WTC11 (cell line): Measurements from ENCODE around the gene KDM2A. TPM values are rescaled to one million over a fixed set of nuclear protein-coding genes. Genes with fewer than 3 reads are reported as not detected.
A peak's percentile ranks its signal among the peaks of the same experiment; 100 is the strongest.

Experiments used
- ATAC-seq: fragments of 200-7000 bp; cut with Tn5 transposase; 2 replicates; pipeline ENCODE4 v1.10.0; 2021; ENCODE audit warnings: mild to moderate bottlenecking, moderate library complexity
- CTCF ChIA-PET: fragments of 300-600 bp; sonication (Branson Sonifier 250); formaldehyde crosslinking; loops from one replicate; lab custom pipeline; 2021; ENCODE audit warnings: antibody characterized with exemption; lab: Charles Lee
- POLR2A ChIA-PET: fragments of 350-600 bp; sonication (Branson Sonifier 250); formaldehyde crosslinking; loops from one replicate; lab custom pipeline; 2021; ENCODE audit warnings: antibody characterized with exemption; lab: Charles Lee
- DNase-seq: peaks from one replicate; pipeline ENCODE4 v3.0.0; 2021; ENCODE audit warnings: low spot score
- H3K27ac Mint-ChIP-seq: 2 replicates; pipeline ENCODE4 v1.8.0; 2021; ENCODE audit warnings: mixed read lengths
- H3K27me3 Mint-ChIP-seq: 2 replicates; pipeline ENCODE4 v1.8.0; 2021; ENCODE audit warnings: low read depth, mild to moderate bottlenecking, moderate library complexity, mixed read lengths
- H3K36me3 Mint-ChIP-seq: 2 replicates; pipeline ENCODE4 v1.8.0; 2021; ENCODE audit warnings: mixed read lengths
- H3K4me1 Mint-ChIP-seq: 2 replicates; pipeline ENCODE4 v1.8.0; 2022; ENCODE audit warnings: mixed read lengths
- H3K4me3 Mint-ChIP-seq: 2 replicates; pipeline ENCODE4 v1.8.0; 2021; ENCODE audit warnings: mild to moderate bottlenecking, moderate library complexity, mixed read lengths
- H3K9me3 Mint-ChIP-seq: 2 replicates; pipeline ENCODE4 v1.8.0; 2021; ENCODE audit warnings: mixed read lengths
- FOXJ3 ChIP-seq: sonication (generic); formaldehyde crosslinking; IDR thresholded peaks from 2 replicates; pipeline ENCODE4 v1.9.0; 2021; ENCODE audit warnings: missing genetic modification reagents, mild to moderate bottlenecking, borderline replicate concordance
- FOXK1 ChIP-seq: sonication (generic); formaldehyde crosslinking; IDR thresholded peaks from 2 replicates; pipeline ENCODE4 v1.8.0; 2022; ENCODE audit warnings: mild to moderate bottlenecking, moderate library complexity, missing genetic modification reagents
- MXD4 ChIP-seq: fragments of 250-450 bp; sonication (Bioruptor Pico); IDR thresholded peaks from 2 replicates; pipeline ENCODE4 v1.8.0; 2021; ENCODE audit warnings: mild to moderate bottlenecking, moderate library complexity, borderline replicate concordance
- OVOL2 ChIP-seq: fragments of 250-450 bp; sonication (Bioruptor Pico); IDR thresholded peaks from 2 replicates; pipeline ENCODE4 v1.9.0; 2021; ENCODE audit warnings: mild to moderate bottlenecking, borderline replicate concordance
- SMAD3 ChIP-seq: sonication (generic); formaldehyde crosslinking; IDR thresholded peaks from 2 replicates; pipeline ENCODE4 v1.8.0; 2022; ENCODE audit warnings: missing genetic modification reagents, mild to moderate bottlenecking, borderline replicate concordance
- SOX15 ChIP-seq: fragments of 250-450 bp; sonication (Bioruptor Pico); IDR thresholded peaks from 2 replicates; pipeline ENCODE4 v1.9.0; 2021; ENCODE audit warnings: mild to moderate bottlenecking
- SP1 ChIP-seq: sonication (generic); formaldehyde crosslinking; conservative IDR thresholded peaks from 2 replicates; pipeline ENCODE4 v1.8.1; 2022; ENCODE audit warnings: missing genetic modification reagents
- ZNF232 ChIP-seq: sonication (generic); formaldehyde crosslinking; IDR thresholded peaks from 2 replicates; pipeline ENCODE4 v1.8.0; 2022; ENCODE audit warnings: mild to moderate bottlenecking, missing genetic modification reagents
- ZNF263 ChIP-seq: sonication (generic); formaldehyde crosslinking; IDR thresholded peaks from 2 replicates; pipeline ENCODE4 v1.8.1; 2022; ENCODE audit warnings: low read depth, mild to moderate bottlenecking, moderate library complexity, missing genetic modification reagents
- ZNF317 ChIP-seq: sonication (generic); formaldehyde crosslinking; IDR thresholded peaks from 2 replicates; pipeline ENCODE4 v1.8.1; 2023; ENCODE audit warnings: low read depth, mild to moderate bottlenecking, moderate library complexity, missing genetic modification reagents, borderline replicate concordance
- ZNF396 ChIP-seq: fragments of 250-450 bp; sonication (Bioruptor Pico); IDR thresholded peaks from 2 replicates; pipeline ENCODE4 v1.8.0; 2021; ENCODE audit warnings: mild to moderate bottlenecking, moderate library complexity, borderline replicate concordance
- ZNF423 ChIP-seq: fragments of 250-450 bp; sonication (Bioruptor Pico); IDR thresholded peaks from 2 replicates; pipeline ENCODE4 v2.1.2; 2022; ENCODE audit warnings: mild to moderate bottlenecking, moderate library complexity
- total RNA-seq: library from RNA; stranded (reverse); gene quantifications from 3 replicates; pipeline ENCODE4 v1.2.3, GENCODE V29; 2021
- TF ChIP-seq, protein P1 (sequence below): fragments of 250-450 bp; sonication (Bioruptor Pico); conservative IDR thresholded peaks from 2 replicates; pipeline ENCODE4 v1.9.0; 2021; ENCODE audit warnings: mild to moderate bottlenecking
- TF ChIP-seq, protein P2 (sequence below): sonication (generic); formaldehyde crosslinking; conservative IDR thresholded peaks from 2 replicates; pipeline ENCODE4 v1.8.1; 2022; ENCODE audit warnings: mild to moderate bottlenecking, missing genetic modification reagents
- TF ChIP-seq, protein P3 (sequence below): sonication (generic); formaldehyde crosslinking; IDR thresholded peaks from 2 replicates; pipeline ENCODE4 v1.8.0; 2022; ENCODE audit warnings: mild to moderate bottlenecking, missing genetic modification reagents
- TF ChIP-seq, protein P4 (sequence below): sonication (generic); formaldehyde crosslinking; IDR thresholded peaks from 2 replicates; pipeline ENCODE4 v1.8.0; 2022; ENCODE audit warnings: mild to moderate bottlenecking, missing genetic modification reagents
- TF ChIP-seq, protein P5 (sequence below): fragments of 250-450 bp; sonication (Bioruptor Pico); IDR thresholded peaks from 2 replicates; pipeline ENCODE4 v1.8.0; 2021; ENCODE audit warnings: mild to moderate bottlenecking

Gene KDM2A
- total RNA-seq, 1 experiment from 2014 or later, result 58.0 TPM

DNA sequence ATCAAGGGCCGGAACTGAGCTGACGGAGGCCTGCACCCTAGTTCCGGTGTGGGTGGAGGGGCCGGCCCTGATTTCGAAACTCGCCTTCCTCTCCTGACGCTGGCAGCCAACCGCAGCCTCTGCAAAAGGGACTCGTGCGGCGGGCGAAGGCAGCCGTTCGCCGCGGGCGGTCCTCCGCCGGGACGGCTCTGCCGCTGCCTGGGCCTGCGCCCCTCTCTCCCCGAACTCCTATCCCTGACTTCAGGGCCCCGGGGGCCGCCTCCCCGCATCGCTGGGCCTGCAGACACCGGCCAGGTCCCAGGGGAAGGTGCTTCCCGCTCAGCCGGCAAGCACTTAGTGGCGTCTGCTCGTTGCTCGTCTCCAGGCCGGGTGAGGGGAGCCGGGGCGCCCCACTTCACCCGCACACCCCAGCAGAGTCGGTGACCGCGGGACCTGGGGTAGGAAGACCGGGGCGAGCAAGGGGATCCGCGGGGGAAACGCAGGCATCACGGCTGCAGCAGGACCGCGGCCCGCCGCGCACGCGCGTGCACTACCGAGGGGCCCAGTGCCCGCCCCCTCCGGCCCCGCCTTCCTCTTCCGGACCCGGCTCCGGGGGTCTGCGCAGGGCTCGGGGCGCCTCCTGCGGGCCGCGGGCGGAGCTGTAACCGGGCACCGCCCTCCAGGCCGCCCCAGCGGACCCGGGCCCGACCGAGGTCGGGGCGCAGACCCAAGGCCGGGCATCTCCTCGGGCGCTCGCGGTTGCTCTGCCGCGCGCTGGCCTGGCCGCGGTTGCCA lies 169.6 kb downstream of the KDM2A start (continued):
- TF ChIP-seq OVOL2 (CRISPR knock-in tag) (no peak), FOXK1 (CRISPR knock-in tag) (peak; percentile 43; the same call in 1 of the 2 replicates), FOXJ3 (CRISPR knock-in tag) (no peak), SMAD3 (no peak), ZNF396 (CRISPR knock-in tag) (no peak), MXD4 (CRISPR knock-in tag) (no peak), ZNF263 (CRISPR knock-in tag) (no peak), ZNF423 (CRISPR knock-in tag) (no peak), ZNF317 (CRISPR knock-in tag) (no peak), SOX15 (CRISPR knock-in tag) (no peak)
- TF ChIP-seq, protein P1, sequence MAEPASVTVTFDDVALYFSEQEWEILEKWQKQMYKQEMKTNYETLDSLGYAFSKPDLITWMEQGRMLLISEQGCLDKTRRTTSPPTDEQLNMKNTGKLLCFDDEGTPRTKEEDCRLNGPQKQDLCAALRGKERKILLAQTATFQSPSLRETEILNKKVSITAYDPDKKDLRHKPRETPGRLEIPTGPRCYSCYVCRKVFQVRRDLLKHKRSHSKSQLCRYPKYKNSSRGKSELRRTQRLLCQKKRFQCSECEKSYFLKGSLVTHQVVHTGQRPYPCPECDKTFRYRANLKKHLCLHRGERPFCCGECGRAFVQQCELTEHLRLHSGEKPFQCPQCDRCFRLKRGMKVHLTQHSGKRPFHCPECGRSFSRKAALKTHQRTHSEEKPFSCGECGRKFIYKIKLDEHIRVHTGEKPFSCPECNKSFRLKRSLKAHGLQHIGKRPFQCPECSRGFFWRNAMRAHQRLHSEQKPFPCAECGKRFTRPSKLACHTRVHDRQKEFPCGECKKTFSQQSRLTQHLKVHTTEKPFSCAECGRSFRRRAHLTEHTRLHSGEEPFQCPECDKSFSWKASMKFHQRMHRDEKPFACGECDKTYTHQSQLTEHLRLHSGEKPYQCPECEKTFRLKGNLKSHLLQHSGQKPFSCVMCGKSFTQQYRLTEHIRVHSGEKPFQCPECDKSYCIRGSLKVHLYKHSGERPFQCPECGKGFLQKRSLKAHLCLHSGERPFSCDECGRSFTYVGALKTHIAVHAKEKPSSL, result no peak
- TF ChIP-seq, protein P2, sequence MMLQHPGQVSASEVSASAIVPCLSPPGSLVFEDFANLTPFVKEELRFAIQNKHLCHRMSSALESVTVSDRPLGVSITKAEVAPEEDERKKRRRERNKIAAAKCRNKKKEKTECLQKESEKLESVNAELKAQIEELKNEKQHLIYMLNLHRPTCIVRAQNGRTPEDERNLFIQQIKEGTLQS (CRISPR knock-in tag), result no peak
- TF ChIP-seq, protein P3, sequence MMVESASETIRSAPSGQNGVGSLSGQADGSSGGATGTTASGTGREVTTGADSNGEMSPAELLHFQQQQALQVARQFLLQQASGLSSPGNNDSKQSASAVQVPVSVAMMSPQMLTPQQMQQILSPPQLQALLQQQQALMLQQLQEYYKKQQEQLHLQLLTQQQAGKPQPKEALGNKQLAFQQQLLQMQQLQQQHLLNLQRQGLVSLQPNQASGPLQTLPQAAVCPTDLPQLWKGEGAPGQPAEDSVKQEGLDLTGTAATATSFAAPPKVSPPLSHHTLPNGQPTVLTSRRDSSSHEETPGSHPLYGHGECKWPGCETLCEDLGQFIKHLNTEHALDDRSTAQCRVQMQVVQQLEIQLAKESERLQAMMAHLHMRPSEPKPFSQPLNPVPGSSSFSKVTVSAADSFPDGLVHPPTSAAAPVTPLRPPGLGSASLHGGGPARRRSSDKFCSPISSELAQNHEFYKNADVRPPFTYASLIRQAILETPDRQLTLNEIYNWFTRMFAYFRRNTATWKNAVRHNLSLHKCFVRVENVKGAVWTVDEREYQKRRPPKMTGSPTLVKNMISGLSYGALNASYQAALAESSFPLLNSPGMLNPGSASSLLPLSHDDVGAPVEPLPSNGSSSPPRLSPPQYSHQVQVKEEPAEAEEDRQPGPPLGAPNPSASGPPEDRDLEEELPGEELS (CRISPR knock-in tag), result peak; percentile 50; the same call in 1 of the 2 replicates
- TF ChIP-seq, protein P4, sequence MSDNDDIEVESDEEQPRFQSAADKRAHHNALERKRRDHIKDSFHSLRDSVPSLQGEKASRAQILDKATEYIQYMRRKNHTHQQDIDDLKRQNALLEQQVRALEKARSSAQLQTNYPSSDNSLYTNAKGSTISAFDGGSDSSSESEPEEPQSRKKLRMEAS (CRISPR knock-in tag), result peak; percentile 88
- TF ChIP-seq, all 79 proteins: peak for 17

DNA sequence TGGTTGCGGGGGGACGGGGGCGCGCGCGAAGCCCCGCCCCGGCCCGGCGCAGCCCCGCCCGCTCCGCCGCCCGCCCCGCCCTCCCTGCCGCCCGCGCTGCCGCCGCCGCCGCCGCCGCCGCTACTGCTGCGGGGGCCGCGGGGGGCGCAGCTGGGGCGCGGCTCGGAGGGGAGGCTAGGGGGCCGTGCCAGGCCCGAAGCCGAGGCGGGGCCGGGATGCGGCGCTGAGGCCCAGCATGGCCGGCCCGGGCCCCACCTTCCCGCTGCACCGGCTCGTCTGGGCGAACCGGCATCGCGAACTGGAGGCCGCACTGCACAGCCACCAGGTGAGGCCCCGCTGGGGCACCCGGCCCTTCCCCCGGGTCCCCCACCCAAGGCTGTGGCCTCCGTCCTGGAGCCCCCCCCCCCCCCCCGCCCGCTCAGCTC lies 170.2 kb downstream of the KDM2A start, which contains the start of gene ANKRD13D:
Gene ANKRD13D, plus strand, starts transcription at position 78 of the 425 bp plus-strand sequence. Its CDS starts 158 bp downstream, at position 236.
- peak; percentile 32 for ATAC-seq
- H3K4me1 Mint-ChIP-seq, result peaks cover 15% of the 10 kb centered on the region
- ChIA-PET POLR2A (interaction anchor here (0.7 to 3.2 kb wide), 5 partner anchors 12 to 170 kb away, joined by 3 to 24 read pairs (median 7); partner anchors contain the start of genes KDM2A and SSH3), CTCF (interaction anchor here (0.5 to 3.0 kb wide), 22 partner anchors 9 to 1442 kb away, joined by 3 to 39 read pairs (median 4); partner anchors contain the start of genes NUDT8, POLD4, PPP1CA and SSH3)
- no peaks in the 10 kb centered on the region for H3K9me3 Mint-ChIP-seq
- no peak for DNase-seq
- H3K27ac Mint-ChIP-seq, result peak within 1 kb of the TSS; percentile 95
- peak within 1 kb of the TSS; percentile 87 for H3K4me3 Mint-ChIP-seq
- TF ChIP-seq, protein P5, sequence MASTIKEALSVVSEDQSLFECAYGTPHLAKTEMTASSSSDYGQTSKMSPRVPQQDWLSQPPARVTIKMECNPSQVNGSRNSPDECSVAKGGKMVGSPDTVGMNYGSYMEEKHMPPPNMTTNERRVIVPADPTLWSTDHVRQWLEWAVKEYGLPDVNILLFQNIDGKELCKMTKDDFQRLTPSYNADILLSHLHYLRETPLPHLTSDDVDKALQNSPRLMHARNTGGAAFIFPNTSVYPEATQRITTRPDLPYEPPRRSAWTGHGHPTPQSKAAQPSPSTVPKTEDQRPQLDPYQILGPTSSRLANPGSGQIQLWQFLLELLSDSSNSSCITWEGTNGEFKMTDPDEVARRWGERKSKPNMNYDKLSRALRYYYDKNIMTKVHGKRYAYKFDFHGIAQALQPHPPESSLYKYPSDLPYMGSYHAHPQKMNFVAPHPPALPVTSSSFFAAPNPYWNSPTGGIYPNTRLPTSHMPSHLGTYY (CRISPR knock-in tag), result no peak
- TF ChIP-seq SP1 (CRISPR knock-in tag) (peak; percentile 38; the same call in 1 of the 2 replicates), ZNF232 (CRISPR knock-in tag) (0 out of 2 replicates have a peak, but pooled peaks have one; percentile 23)
- no peaks in the 10 kb centered on the region for H3K27me3 Mint-ChIP-seq
- H3K36me3 Mint-ChIP-seq, result peaks cover 15% of the 10 kb centered on the region
